Forelimb muscle (tissue), 1 donor: ENCODE data around the gene CSTA. TPM values are rescaled to one million over a fixed set of nuclear protein-coding genes. Genes with fewer than 3 reads are reported as not detected.

Experiments
- DNase-seq: peaks from one replicate; pipeline ENCODE4 v3.0.0-alpha.2; 2013; ENCODE audit warnings: low read depth
- polyA plus RNA-seq: library from polyadenylated mRNA; unstranded; fragments of 120-200 nt; gene quantifications from one replicate; pipeline ENCODE4 v1.2.1, GENCODE V29; 2013; ENCODE audit not compliant: insufficient read length

CSTA gene
- polyA plus RNA-seq, result 0.25 TPM

DNA sequence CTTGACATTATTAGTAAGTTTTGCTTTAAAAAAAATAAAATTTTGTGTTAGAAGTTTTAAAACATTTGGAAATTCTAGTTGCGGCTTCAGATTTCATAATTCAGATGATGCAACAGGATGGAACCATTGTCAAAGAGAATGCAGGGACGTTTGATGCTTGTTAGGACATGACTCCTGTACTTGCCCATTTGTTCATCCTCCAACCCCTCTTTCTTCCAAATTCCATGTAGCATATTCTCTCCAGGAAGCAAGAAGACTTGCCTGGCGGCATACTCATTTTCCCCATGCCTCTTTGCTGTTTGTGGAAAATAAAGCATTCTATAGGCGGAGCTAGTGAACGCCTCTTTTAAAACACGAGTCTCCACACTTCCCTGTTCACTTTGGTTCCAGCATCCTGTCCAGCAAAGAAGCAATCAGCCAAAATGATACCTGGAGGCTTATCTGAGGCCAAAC, at the start of gene CSTA:
CSTA (plus strand) TSS at position 378 of the 453 bp plus-strand sequence; CDS start at position 423, 45 bp downstream.
- no peak for DNase-seq

DNA sequence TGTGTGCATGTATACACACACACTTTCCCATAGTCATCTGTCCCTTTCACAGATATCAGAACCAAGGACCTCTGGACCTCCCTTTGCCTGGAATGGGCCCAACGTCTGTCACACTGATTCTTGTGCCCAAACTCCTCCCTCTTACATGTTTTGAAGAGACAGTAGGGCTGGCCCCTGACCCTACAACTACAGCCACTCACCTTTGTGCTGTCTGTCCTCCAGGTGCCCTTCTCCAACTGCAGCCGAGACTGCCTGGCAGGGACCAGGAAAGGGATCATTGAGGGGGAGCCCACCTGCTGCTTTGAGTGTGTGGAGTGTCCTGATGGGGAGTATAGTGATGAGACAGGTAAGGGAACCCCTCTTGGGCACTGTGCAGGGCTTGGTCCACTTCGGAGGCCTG, 43.2 kb upstream of the CSTA start:
- DNase-seq, result no peak

- DNase-seq, result no peak
Measured at GRCh38 chr3:122283796-122284445, 41.1 kb upstream of the CSTA start.

- no peak for DNase-seq
Measured at GRCh38 chr3:122284486-122284885, 40.6 kb upstream of the CSTA start.

- DNase-seq, result no peak
Measured at GRCh38 chr3:122294359-122294758, 30.7 kb upstream of the CSTA start.

- DNase-seq, result peak; percentile 8
Measured at GRCh38 chr3:122295266-122296062, 29.6 kb upstream of the CSTA start.

DNA sequence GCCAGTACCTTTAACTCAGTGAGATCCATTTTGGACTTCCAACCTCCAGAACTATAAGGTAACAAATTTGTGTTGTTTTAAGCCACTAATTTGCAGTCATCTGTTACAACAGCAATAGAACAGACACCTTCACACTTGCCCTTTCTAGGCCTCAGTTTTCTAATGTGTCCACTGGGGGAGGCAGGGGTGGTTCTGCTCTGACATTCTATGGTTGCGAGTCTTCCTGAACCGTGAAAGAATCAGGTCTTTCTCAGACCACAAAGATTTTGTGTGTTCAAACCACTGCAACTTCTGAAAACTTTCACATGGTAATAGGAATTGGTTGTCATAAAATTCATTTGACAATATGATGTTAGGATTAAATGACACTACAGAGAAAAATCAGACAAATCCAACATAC, 26.8 kb upstream of the CSTA start:
- no peak for DNase-seq

DNA sequence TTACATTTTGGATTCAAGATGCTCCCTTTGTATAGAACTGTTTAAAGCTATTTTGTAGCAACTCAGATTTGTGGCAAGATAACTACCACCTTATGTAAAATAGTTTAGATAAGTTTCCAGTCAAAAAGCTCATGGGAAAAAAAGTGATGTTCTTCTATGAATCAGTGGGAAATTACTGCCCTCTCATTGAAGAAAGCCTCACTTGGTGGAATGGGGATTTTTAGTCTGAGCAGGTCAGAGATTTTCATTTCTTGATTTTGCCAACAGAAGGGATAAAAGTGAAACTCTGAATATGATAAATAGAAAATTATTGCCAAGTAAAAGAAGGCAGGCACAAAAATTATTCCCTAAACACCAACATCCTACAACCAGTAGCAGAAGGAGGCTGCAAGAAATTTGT, 25.8 kb upstream of the CSTA start:
- no peak for DNase-seq

GRCh38 chr3:122299872-122300460, 25.1 kb upstream of the CSTA start:
- DNase-seq, result no peak

GRCh38 chr3:122301063-122301462, 24.0 kb upstream of the CSTA start:
- DNase-seq, result no peak

- no peak for DNase-seq
Measured at GRCh38 chr3:122305818-122306621, 19.0 kb upstream of the CSTA start.

- no peak for DNase-seq
Measured at GRCh38 chr3:122306622-122306953, 18.5 kb upstream of the CSTA start.

DNA sequence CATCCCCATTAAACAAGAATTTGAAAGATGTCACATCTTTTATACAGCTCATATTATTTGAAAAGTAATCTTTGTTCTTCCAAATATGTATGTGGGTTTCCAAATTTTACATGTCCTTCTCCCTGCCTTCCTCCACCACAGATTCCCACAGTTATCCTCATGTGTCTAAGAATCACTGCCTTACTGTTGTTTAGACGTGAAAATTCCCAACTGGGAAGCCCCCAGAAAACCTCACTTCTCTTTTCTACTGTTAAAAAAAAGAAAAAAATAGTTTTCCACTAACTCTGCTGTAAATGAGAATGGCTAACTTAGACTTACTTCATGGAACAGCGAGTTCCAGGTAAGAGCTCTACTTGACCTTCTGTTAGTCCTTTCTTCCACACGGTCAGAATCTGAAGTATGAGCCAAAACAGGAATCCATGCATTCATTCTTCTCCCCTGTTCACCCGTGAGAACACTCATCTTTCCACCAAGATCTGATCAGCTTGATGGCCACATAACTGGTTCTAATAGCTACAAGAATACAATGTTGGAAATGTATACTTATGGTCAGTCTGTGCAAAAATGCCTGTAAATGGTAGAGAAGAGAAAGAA, 17.9 kb upstream of the CSTA start:
- no peak for DNase-seq

- DNase-seq, result no peak
Measured at GRCh38 chr3:122307976-122308375, 17.1 kb upstream of the CSTA start.

- no peak for DNase-seq
Measured at GRCh38 chr3:122310361-122310760, 14.7 kb upstream of the CSTA start.

- DNase-seq, result no peak
Measured at GRCh38 chr3:122312826-122313225, 12.2 kb upstream of the CSTA start.

GRCh38 chr3:122313281-122313680, 11.8 kb upstream of the CSTA start:
- DNase-seq, result no peak

DNA sequence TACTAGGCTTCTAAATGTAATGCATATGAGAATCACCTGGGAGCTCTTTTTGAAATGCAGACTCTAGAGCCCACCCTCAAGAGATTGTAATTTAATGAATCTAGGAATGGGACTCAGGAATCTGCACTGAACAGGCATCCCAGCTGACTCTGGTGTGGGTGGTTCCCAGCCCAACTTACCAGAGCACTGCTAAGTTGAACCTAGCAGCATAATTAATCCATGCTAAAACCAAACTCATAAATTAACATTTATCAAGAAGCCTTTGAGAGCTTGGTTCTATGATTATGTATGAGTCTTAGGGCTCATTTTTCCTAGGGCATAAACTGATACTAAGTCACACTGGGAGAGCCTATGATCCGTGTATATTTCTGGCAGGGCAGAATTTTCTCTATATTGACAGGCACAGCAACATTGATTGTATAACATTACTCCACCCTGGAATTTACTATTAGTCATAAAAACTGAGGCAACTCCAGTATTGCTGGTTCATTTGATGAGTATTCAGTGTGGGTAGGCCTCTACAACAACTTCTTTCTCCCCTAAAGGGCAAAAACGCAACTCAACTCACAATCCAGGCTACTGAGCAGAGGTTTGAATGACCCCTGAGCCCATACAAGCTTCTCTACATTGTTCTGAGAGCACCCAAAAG, 10.7 kb upstream of the CSTA start:
- no peak for DNase-seq

DNA sequence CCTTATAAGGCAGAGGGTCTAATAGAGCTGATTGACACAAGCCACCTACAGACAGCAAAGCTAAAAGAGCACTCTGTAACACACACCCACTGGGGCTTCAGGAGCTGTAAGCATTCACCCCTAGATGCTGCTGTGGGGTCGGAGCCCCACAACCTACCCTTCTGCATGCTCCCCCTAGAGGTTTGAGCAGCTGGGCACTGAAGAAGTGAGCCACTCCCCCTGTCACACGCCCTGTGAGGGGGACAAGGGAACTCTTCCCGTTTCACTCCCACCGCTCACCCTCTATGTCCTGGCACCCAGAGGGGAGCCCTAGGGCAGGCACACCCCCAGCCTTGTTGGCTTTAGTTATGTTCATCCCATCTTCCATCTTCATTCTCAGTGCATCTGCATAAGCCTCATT, 9.4 kb upstream of the CSTA start:
- DNase-seq, result no peak

- no peak for DNase-seq
Measured at GRCh38 chr3:122316368-122316767, 8.7 kb upstream of the CSTA start.

DNA sequence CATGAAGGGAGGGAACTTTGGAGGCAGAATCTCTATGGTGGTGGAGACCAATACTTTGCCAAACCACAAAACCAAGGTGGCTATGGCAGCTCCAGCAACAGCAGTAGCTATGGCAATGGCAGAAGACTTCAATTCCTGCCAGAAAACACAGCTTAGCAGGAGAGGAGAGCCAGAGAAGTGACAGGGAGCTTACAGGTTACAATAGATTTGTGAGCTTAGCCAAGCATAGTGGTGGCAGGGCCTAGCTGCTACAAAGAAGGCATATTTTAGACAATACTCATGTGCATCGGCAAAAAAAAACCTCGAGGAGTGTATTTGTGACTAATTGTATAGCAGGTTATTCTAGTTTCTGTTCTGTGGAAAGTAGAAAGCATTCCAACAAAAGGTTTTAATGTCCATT, 6.4 kb upstream of the CSTA start:
- no peak for DNase-seq
